Heart right ventricle (tissue), 16 donors: ENCODE measurements around the gene P4HA2. TPM values are rescaled to one million over a fixed set of nuclear protein-coding genes. Genes with fewer than 3 reads are reported as not detected.

Experiments
- ATAC-seq, 8 donors: fragments of 200-7000 bp; cut with Tn5 transposase; one replicate each; pipeline ENCODE4 v1.9.1; 2020; ENCODE audit warnings: mild to moderate bottlenecking in 8 of 8, moderate library complexity in 8 of 8, moderate number of reproducible peaks in 1 of 8
- DNase-seq, 2 donors: peaks; one replicate each; pipeline ENCODE4 v3.0.0-alpha.2; 2020
- H3K27ac ChIP-seq, 10 donors: fragments of 200-600 bp; sonication (generic) in 2 of 10; one replicate each; pipeline versions ENCODE4 v1.5.0 to v1.8.0; 2020 to 2022; ENCODE audit warnings: mild to moderate bottlenecking in 3 of 10
- H3K27me3 ChIP-seq, 7 donors: fragments of 200-600 bp; one replicate each; pipeline ENCODE4 v1.8.0; 2021 to 2022; ENCODE audit warnings: mild to moderate bottlenecking in 2 of 7
- H3K36me3 ChIP-seq, 9 donors: fragments of 200-600 bp; sonication (generic) in 1 of 9; one replicate each; pipeline versions ENCODE4 v1.5.0 to v1.8.0; 2020 to 2022; ENCODE audit warnings: mild to moderate bottlenecking in 2 of 9
- H3K4me1 ChIP-seq, 9 donors: fragments of 200-600 bp; sonication (generic) in 1 of 9; one replicate each; pipeline versions ENCODE4 v1.5.0 to v1.8.0; 2020 to 2022; ENCODE audit warnings: mild to moderate bottlenecking in 4 of 9
- H3K4me3 ChIP-seq, 10 donors: fragments of 200-600 bp; sonication (generic) in 2 of 10; one replicate each; pipeline versions ENCODE4 v1.5.0 to v1.8.0; 2020 to 2022; ENCODE audit warnings: mild to moderate bottlenecking in 7 of 10, moderate library complexity in 2 of 10
- H3K9me3 ChIP-seq, 11 donors: fragments of 200-600 bp in 10 of 11; sonication (generic) in 2 of 11; one replicate each; pipeline versions ENCODE4 v1.5.0 to v1.8.0; 2013 to 2022; ENCODE audit warnings: mild to moderate bottlenecking in 2 of 11, control low read depth in 1 of 11, moderate library complexity in 1 of 11
- WGBS, 2 donors: extraction: QIAGEN DNeasy Blood & Tissue Kit; methylation state at CpG; one replicate each; pipeline ENCODE4 v1.1.7; 2013; ENCODE audit warnings: inconsistent platforms in 1 of 2; 5-methylcytosine and 5-hydroxymethylcytosine counted together
- intact Hi-C, 10 donors: fragments of 100-400 bp; cut with DNase I; formaldehyde crosslinking; loops; one replicate each; pipeline versions ENCODE4 v1.11.1 to v1.14.2; 2022
- polyA plus RNA-seq, 2 donors: library from polyadenylated mRNA; stranded (reverse); fragments of 200-250 nt; gene quantifications; one replicate each; pipeline ENCODE4 v1.2.3, GENCODE V29; 2013
- total RNA-seq, 10 donors: library from RNA; stranded (reverse); fragmentation: NEBNext Ultra II Directional in 3 of 10; extraction: Animal tissue kit (Norgen Biotek cat#: 25700) in 3 of 10; gene quantifications; one replicate each; pipeline versions ENCODE4 v1.2.1 to v1.2.4, GENCODE V29; 2021 to 2023
- TF ChIP-seq, protein P1 (sequence below), 9 donors: fragments of 200-600 bp; sonication (generic) in 2 of 9; IDR thresholded peaks; one replicate each; pipeline versions ENCODE4 v1.5.0 to v1.8.0; 2021 to 2022; ENCODE audit warnings: antibody characterized with exemption in 9 of 9, mild to moderate bottlenecking in 5 of 9, moderate library complexity in 1 of 9
- donor health status: Arrhythmogenic right ventricular cardiomyopathy.
- donor health status: ischemic (EF 13 %, LVEDD 7.1; RV severe dilation, severe dysfunction).
- donor health status: healthy with polysubstance abuse.
- donor health status: DM: no; HTN: yes; CAD: no.
- donor health status: DM: no; HTN: no; CAD: no.
- donor health status: ischemic (EF 25% LVEDD 6.9; RV normal size, moderate dysfunction).
- donor health status: ischemic (EF 25% LVEDD 5.7; RV mildly dilated, moderate dysfunction).
- donor health status: healthy.
- donor health status: DM: yes; HTN: yes; CAD: no.
- donor health status: Ischemic cardiomyopathy.
- donor health status: ischemic (EF 35%, LVEDD 5.7; RV mildly dilated, moderate dysfunction).
- donor health status: nonischemic (EF 11% LVEDD 7.7; RV severe dilation, severe dysfunction).
- donor health status: DM: yes; HTN: yes; CAD: no.
- donor health status: PGD.
- donor health status: ischemic (EF 29% LVEDD 5.4; RV normal size, mild dysfunction).
- donor health status: nonischemic (EF 23%, LVEDD 6.1; RV moderate dilation, normal function).

Gene P4HA2
- total and polyA plus RNA-seq, 12 donors, result 27.2 to 97.0 (median 52.4) TPM

DNA sequence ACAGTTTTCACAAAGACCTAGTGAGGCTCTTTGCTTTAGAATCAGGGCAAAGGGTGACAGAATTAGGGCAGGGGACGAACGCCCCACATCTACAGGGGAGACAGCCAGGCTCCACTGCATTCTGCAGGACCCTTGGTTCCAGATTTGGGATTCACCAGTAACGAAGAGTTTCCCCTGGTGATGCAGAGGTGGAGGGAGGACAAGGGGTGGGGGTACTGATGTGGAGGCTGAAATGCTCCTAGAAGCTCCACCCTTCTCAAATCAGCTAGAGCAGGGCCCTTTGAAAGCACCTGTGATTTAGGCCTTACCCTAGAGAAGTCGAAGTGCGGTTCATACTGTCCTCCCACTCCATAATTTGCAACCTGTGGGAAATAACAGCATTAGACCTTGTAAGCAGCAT, 29.1 kb downstream of the P4HA2 start:
- Histone ChIP-seq H3K27me3 (no peaks in the 10 kb centered on the region), H3K9me3 (no peaks in the 10 kb centered on the region), H3K27ac (no peak overlapping the region), H3K36me3 (peaks cover 0 to 100% (median 37%) of the 10 kb centered on the region in 9 donors), H3K4me3 (no peak overlapping the region), H3K4me1 (peaks cover 0 to 15% (median 6%) of the 10 kb centered on the region in 9 donors)
- ATAC-seq, result no peak
- intact Hi-C loops, result loop anchor here in 2 of 10 donors (10.0 kb wide), 1 partner anchor 134 kb away; the partner anchor contains the start of gene IL3 (in 2 of the 2)
- no peak for DNase-seq
- 96 to 97% methylated on average over 5 of the region's 5 CpGs for WGBS, 2 donors
- TF ChIP-seq, protein P1, sequence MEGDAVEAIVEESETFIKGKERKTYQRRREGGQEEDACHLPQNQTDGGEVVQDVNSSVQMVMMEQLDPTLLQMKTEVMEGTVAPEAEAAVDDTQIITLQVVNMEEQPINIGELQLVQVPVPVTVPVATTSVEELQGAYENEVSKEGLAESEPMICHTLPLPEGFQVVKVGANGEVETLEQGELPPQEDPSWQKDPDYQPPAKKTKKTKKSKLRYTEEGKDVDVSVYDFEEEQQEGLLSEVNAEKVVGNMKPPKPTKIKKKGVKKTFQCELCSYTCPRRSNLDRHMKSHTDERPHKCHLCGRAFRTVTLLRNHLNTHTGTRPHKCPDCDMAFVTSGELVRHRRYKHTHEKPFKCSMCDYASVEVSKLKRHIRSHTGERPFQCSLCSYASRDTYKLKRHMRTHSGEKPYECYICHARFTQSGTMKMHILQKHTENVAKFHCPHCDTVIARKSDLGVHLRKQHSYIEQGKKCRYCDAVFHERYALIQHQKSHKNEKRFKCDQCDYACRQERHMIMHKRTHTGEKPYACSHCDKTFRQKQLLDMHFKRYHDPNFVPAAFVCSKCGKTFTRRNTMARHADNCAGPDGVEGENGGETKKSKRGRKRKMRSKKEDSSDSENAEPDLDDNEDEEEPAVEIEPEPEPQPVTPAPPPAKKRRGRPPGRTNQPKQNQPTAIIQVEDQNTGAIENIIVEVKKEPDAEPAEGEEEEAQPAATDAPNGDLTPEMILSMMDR (IDR thresholded peaks at IDR 0.05), result no peak

DNA sequence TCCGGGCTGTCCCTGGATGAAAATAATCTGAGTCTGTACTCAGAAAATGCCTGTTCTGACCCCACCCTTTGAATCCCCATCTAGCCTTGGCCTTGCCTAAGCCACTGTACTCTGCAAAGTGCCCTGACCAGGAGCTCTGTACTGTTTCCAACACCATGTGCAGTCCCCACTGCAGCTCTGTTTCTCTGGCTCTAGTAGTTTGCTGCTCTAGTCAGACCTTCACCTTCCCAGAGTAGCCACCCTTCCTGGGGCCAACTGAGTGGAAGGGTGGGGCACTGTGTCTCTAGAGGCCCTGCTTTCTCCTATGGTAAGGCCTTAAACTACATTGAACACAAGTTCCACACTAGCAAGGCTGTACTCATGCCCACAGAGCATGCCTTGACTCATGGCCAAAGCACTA, 31.9 kb downstream of the P4HA2 start:
- TF ChIP-seq, protein P1 (IDR thresholded peaks at IDR 0.05), result no peak
- peak overlapping the region in 1 of 10 donors; percentile 18 for H3K27ac ChIP-seq
- intact Hi-C loops, result loop anchor here in 2 of 10 donors (10.0 kb wide), 1 partner anchor 131 kb away; the partner anchor contains the start of gene IL3 (in 2 of the 2)
- no peak overlapping the region for H3K4me3 ChIP-seq
- H3K9me3 ChIP-seq, result no peaks in the 10 kb centered on the region
- H3K27me3 ChIP-seq, result no peaks in the 10 kb centered on the region
- ATAC-seq (no peak), DNase-seq (no peak)
- 98 to 100% methylated on average over 1 of the region's 1 CpG for WGBS, 2 donors
- H3K4me1 ChIP-seq, result peaks cover 0 to 8% (median 0%) of the 10 kb centered on the region in 9 donors
- peaks cover 0 to 97% (median 35%) of the 10 kb centered on the region in 9 donors for H3K36me3 ChIP-seq

DNA sequence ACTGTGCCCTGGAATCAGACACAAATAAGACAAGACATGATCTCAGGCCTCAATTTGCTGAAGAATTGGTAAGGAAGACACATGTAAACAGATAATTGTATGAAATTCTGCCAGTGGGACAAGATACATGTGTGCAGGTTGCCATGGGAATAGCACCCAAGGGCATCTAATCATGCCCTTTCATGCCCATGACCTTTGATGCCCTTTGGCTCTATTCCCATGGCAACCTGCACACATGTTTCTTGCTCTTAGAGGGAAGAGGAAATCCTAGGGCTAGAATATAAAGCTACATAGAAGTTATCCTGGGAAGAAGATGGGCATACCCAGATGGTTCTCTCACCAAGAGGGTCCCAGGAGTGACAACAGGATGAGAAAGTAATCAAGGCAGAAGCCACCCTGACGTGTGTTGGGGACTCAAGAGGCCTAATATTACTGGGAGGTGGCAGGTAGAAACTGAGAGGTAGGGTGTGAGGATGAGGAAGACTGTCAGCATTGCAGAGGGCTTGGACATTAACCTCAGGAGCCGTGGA, 34.4 kb downstream of the P4HA2 start:
- intact Hi-C loops, result loop anchor here in 4 of 10 donors (5.0 to 10.0 kb wide), 2 partner anchors 34 to 128 kb away; partner anchors contain the start of genes IL3 (in 2 of the 4) and P4HA2 (in 2 of the 4)
- 71 to 80% methylated on average over 2 of the region's 2 CpGs for WGBS, 2 donors
- Histone ChIP-seq H3K27me3 (no peaks in the 10 kb centered on the region), H3K9me3 (no peaks in the 10 kb centered on the region), H3K36me3 (peaks cover 0 to 72% (median 20%) of the 10 kb centered on the region in 9 donors), H3K4me1 (peaks cover 0 to 11% (median 0%) of the 10 kb centered on the region in 9 donors), H3K27ac (no peak overlapping the region), H3K4me3 (no peak overlapping the region)
- DNase-seq, result no peak
- TF ChIP-seq, protein P1 (IDR thresholded peaks at IDR 0.05), result no peak
- no peak for ATAC-seq

DNA sequence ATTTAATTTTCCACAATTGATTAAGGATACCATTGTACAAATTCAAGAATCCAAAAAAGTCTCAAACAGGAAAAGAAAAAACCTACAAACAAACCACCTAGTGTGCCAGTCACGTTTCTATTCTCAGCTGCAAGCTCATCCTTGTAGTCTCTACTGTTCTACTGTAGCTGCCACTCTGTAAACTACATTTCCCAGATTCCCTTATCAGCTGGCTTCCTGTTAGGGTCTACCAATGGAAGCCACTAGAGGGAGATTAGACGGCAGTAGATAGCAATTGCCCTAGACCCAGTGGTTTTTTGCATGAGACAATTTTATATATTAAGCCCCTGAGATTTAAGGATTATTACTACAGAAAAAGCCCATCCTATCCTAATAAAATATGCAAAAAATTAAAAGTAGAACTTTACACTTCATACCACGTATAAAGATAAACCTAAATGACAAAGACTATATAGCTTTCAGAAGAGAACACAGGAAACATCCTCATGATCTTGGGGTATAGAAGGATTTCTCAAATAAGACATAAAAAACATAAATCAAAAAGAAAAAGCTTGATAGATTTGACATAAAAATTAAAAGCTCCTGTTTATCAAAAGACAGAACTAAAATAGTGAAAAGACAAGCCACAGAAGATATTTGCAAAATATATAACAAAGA, 37.4 kb downstream of the P4HA2 start:
- TF ChIP-seq, protein P1 (IDR thresholded peaks at IDR 0.05), result peak; percentile 57 to 85 (median 74)
- Histone ChIP-seq H3K4me3 (no peak overlapping the region), H3K27ac (no peak overlapping the region), H3K4me1 (peaks cover 0 to 11% (median 0%) of the 10 kb centered on the region in 9 donors), H3K9me3 (no peaks in the 10 kb centered on the region), H3K36me3 (peaks cover 0 to 54% (median 14%) of the 10 kb centered on the region in 9 donors), H3K27me3 (no peaks in the 10 kb centered on the region)
- WGBS, 2 donors, result 14% methylated on average over 3 of the region's 3 CpGs
- ATAC-seq (peak; percentile 85 to 96 (median 92)), DNase-seq (peak in 1 of 2 donors; percentile 55)
- intact Hi-C loops, result loop anchor here in 4 of 10 donors (5.0 to 10.0 kb wide), 2 partner anchors 37 to 125 kb away; partner anchors contain the start of genes IL3 (in 2 of the 4) and P4HA2 (in 2 of the 4)
